ENCODE results near the gene SAXO1.

- TF ChIP-seq POLR2A (IDR thresholded peaks at IDR 0.05) (no peak), CTCF (IDR thresholded peaks at IDR 0.05 in 8 of 11, conservative IDR thresholded peaks at IDR 0.05 in 3 of 11) (no peak)
These were observed 47.5 kb downstream of the SAXO1 start for GRCh38 chr9:18985464-18985951.
